Measurements from ENCODE around the gene TSSC4. TPM values are rescaled to one million over a fixed set of nuclear protein-coding genes. Genes with fewer than 3 reads are reported as not detected.

TSSC4 gene
- total RNA-seq, 1 donor from 2014 or later = 31.4 TPM

DNA sequence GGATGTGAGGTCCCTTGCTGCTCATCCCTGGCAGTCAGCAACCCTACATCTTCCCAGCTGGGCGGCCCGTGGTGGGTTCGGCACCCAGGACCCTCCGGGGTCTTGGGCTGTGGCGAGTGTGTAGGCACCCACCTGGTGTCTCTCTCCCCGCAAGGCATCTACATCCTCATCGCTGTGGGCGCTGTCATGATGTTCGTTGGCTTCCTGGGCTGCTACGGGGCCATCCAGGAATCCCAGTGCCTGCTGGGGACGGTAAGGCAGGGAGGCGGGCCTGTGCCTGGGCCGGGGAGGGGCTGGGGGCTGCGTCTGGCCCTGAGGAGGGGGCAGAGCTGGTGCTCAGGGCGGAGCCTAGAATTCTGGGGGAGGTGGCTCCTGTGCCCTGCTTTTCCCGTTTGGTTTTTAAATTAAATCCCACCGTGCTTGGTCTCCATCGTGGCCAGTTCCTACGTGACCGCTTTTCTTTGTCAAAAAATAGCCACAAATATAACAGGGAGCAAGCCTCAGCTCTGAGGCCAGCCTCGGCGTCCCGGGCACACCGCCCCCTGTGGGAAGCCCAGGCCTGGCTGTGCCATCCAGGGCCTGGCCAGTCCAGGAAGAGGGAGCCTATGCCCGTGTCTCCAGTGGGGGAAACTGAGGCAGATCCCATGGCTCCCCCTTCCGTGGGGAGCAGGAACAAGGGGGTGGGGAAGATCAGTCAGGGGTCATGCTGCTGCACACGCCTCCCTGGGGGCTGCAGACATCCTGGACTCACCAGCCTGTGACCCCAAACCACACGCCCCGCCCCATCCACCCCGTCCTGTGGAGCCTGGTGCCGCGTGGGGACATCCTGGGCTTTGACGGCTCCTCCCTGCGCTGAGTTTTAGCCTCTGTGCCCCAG is 6.4 kb upstream of the TSSC4 start:
- intact Hi-C loops (cut with DNase I) = no loop called here

DNA sequence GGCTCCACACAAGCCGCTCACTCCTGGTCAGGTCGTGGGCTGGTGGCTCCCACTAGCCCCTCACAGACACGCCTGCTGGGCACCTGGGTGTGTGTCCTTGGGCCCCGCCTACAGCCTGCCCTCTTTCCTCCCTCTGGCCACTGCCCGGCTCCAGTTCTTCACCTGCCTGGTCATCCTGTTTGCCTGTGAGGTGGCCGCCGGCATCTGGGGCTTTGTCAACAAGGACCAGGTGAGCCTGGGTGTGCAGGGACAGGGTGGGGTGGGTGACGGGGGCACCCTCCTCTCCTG is 5.8 kb upstream of the TSSC4 start:
- intact Hi-C loops (cut with DNase I) = no loop called here
- no peak for ATAC-seq

More for the DNA sequence above, 6.4 kb upstream of the TSSC4 start:
- no peak for ATAC-seq
- no peak for DNase-seq (ENCODE audit: missing footprints)

DNA sequence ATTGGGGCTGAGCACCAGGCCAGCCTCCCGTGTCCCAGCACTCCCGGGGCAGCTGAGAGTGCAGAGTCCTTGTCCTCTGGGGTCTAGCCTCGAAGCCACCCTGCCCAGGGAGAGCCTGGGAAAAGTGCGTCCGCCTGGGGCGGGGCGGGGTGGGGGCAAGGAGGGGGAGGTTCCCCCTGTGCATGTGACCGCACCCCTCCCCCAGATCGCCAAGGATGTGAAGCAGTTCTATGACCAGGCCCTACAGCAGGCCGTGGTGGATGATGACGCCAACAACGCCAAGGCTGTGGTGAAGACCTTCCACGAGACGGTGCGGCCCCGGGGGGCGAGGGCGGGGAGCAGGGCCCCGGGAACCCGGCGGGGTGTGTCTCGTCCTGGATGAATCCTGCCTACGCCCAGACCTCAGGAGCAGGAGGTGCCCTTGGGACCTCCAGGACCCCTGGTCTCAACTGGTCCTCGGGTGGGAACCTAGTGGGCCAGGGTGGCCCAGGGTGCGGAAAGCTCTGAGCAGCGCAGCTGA is 5.3 kb upstream of the TSSC4 start:
- no peak for ATAC-seq
- intact Hi-C loops (cut with DNase I) = no loop called here
- no peak for DNase-seq (ENCODE audit: missing footprints)

More for the DNA sequence above, 5.8 kb upstream of the TSSC4 start:
- no peak for DNase-seq (ENCODE audit: missing footprints)

DNA sequence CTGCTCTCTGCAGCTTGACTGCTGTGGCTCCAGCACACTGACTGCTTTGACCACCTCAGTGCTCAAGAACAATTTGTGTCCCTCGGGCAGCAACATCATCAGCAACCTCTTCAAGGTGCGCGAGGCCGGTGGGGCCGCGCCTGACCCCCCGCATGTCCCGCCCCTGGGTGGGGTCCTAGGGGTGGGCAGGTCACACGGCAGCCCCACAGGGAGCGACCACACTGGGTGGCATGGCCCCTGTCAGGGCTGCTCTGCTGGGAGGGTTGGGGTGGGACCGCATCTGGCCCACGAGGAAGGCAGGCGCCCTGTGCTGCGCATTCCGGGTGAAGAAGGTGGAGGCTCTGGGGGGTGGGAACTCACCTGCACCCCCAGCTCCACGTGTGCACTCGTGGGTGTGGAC is 4.7 kb upstream of the TSSC4 start:
- ATAC-seq (no peak), DNase-seq (ENCODE audit: missing footprints) (no peak)
- intact Hi-C loops (cut with DNase I) = no loop called here

DNA sequence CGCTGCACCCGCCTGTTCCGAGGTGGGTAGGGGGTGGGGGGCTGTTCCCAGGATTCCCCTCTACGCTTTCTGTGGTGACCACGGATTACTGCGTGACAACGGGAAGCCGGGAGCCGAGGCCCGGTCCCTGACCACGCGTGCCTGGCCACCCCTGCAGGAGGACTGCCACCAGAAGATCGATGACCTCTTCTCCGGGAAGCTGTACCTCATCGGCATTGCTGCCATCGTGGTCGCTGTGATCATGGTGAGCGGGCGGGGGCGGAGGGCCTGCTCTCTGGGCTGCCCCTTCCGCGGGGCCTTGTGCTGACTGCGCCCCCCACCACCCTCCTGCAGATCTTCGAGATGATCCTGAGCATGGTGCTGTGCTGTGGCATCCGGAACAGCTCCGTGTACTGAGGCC is 4.1 kb upstream of the TSSC4 start:
- ATAC-seq = no peak
- intact Hi-C loops (cut with DNase I) = no loop called here
- no peak for DNase-seq (ENCODE audit: missing footprints)

DNA sequence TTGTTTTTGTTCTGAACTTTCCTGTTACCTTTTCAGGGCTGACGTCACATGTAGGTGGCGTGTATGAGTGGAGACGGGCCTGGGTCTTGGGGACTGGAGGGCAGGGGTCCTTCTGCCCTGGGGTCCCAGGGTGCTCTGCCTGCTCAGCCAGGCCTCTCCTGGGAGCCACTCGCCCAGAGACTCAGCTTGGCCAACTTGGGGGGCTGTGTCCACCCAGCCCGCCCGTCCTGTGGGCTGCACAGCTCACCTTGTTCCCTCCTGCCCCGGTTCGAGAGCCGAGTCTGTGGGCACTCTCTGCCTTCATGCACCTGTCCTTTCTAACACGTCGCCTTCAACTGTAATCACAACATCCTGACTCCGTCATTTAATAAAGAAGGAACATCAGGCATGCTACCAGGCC is 3.5 kb upstream of the TSSC4 start:
- DNase-seq (ENCODE audit: missing footprints) (no peak), ATAC-seq (no peak)
- intact Hi-C loops (cut with DNase I) = no loop called here

DNA sequence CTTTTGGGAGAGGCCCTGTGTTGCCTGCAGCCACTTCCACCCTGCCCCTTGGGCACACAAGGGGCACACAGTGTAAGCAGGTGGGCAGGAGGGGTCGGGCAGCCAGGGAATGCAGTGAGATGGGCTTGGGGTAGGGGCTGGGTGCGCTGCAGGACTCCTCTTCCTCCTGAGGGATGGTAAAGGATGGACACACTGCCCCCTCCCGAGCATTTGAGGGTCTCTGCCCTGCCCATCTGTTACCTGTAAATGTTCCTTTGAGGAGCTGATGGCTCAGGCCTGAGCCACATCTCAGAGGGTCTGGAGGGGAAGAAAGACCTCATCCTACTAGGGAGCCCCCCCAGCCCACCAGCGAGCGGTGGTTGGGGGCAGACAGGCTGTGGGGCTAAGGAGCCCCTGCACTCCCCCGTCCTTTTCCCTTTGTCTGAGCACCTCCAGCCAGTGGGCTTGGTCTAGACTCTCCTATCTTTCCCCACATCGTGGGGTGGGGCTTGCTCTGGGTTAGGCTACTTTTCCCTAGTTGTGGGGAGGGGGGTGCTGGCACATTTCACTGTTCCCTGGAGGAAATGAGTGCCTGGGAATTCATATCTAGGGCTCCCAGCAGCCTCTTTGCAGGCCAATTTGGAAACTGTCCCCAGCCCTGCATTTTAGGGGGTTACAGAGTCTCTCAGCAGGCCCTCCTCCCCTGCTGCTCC is 1.7 kb upstream of the TSSC4 start:
- no peak for DNase-seq (ENCODE audit: missing footprints)
- no peak for ATAC-seq
- intact Hi-C loops (cut with DNase I) = no loop called here

DNA sequence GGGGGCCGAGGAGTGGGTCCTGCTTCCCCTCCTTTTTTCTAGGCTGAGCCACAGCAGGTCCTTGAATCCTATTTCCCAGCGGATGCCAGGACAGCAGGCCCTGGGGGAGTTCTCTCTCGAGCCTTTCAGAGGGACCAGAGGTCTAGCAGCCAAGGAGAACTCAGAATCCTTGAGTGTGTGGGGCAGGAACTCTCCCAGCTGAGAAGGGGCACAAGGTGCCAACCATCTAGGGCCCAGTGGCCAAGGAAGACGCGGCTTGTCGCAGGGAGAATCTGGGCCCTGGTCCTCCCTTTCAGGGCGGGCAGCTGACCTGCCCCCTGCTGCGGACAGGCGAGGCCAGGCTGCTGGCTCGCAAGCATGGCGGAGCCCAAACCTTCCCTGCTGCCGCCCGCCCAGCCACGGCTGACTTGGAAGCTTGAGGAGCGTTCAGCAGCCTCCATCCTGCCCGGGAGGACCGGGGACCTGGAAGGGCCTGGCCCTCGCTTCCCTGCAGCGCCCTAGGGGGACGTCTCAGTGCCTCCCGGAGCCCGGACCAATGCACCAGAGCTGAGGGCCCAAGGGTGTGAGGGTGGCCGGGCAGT is 972 bp upstream of the TSSC4 start:
- intact Hi-C loops (cut with DNase I) = loop anchor here (1.0 to 5.0 kb wide), 3 partner anchors 21 to 212 kb away; no protein-coding TSS in a partner anchor
- ATAC-seq (peak; percentile 10), DNase-seq (ENCODE audit: missing footprints) (no peak)

DNA sequence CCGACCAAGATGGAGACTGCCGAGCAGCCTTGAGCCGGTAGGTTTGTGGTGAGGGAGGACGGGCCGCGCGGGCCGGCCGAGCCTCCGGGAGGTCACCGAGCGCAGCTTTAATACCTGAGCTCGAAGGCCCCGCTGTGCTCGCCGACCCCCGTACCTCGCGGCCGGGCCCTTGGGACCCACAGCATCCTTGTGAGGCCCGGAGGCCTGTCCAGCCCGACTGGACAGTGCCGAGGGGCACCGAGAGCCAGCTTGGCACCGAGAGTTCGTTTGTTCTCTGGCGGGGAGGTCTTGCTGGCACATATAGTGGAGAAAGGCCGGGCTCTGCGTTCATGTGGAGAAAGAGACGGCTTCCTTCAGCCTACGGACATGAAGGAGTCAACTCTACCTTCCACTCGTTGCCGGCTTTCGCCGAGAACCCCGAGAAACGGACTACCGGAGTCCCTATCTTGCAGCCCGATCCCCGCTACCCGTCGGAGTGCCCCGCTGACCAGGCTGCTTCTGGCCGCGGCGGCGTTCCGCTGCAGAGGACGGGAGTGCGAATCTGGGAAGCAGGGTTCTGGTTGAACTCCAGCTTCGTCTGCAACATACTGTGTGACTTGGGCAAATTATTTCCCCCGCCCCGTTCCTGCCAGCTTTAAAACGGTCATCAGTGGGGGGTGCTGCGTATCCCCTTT is 349 bp downstream of the TSSC4 start:
- ATAC-seq = peak; percentile 9
- no peak for DNase-seq (ENCODE audit: missing footprints)
- intact Hi-C loops (cut with DNase I) = loop anchor here (1.0 to 5.0 kb wide), 3 partner anchors 22 to 214 kb away; no protein-coding TSS in a partner anchor

DNA sequence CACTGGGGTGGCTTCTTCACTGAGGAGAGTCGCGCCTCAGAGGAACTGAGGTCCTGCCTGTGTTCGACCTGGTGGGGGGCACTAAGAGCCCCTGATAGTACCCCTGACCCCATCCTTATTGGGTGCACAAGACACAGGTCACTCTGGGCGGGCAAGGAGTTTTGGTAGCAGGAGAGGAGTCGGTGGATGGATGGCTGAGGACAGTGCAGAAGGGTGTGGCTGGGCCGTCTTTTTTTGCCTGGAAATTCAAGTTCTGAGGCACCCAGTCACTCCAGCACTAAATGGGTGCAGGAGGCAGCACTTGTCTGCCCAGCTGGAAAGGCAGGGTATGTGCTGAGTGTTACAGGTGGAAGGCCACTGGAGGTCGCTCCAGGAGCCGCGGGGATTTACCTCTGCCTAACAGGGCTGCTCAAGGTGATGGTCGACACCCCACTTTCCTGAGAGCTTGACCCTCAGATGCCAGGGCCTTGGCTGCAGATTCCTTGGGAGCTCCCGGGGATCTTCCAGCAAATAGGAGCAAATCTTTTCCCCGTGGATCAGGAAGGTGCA is 960 bp downstream of the TSSC4 start:
- no peak for DNase-seq (ENCODE audit: missing footprints)
- intact Hi-C loops (cut with DNase I) = loop anchor here (2.0 to 5.0 kb wide), 2 partner anchors 23 to 214 kb away; no protein-coding TSS in a partner anchor
- no peak for ATAC-seq

DNA sequence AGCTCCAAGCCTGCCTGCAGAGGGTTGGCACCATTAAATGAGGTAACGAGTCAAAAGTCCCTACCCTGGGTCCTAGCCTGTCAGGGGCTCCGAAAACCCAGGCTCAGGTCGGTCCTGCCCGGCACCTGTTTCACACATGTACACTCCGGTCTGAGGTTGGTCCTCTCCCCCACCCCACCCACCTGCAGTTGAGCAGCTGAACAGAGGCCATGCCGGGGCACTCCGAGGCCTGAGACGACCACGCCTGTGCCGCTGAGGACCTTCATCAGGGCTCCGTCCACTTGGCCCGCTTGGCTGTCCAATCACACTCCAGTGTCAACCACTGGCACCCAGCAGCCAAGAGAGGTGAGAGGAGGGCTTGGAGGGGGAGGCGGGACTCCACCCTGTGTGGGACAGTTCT is 1.6 kb downstream of the TSSC4 start:
- intact Hi-C loops (cut with DNase I) = loop anchor here (5.0 kb wide), 1 partner anchor 215 kb away; no protein-coding TSS in a partner anchor
- DNase-seq (ENCODE audit: missing footprints) = no peak
- no peak for ATAC-seq

DNA sequence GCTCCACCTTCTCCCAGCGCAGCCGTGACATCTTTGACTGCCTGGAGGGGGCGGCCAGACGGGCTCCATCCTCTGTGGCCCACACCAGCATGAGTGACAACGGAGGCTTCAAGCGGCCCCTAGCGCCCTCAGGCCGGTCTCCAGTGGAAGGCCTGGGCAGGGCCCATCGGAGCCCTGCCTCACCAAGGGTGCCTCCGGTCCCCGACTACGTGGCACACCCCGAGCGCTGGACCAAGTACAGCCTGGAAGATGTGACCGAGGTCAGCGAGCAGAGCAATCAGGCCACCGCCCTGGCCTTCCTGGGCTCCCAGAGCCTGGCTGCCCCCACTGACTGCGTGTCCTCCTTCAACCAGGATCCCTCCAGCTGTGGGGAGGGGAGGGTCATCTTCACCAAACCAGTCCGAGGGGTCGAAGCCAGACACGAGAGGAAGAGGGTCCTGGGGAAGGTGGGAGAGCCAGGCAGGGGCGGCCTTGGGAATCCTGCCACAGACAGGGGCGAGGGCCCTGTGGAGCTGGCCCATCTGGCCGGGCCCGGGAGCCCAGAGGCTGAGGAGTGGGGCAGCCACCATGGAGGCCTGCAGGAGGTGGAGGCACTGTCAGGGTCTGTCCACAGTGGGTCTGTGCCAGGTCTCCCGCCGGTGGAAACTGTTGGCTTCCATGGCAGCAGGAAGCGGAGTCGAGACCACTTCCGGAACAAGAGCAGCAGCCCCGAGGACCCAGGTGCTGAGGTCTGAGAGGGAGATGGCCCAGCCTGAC is 2.5 kb downstream of the TSSC4 start:
- DNase-seq (ENCODE audit: missing footprints) (no peak), ATAC-seq (no peak)
- intact Hi-C loops (cut with DNase I) = loop anchor here (5.0 kb wide), 1 partner anchor 216 kb away; no protein-coding TSS in a partner anchor

DNA sequence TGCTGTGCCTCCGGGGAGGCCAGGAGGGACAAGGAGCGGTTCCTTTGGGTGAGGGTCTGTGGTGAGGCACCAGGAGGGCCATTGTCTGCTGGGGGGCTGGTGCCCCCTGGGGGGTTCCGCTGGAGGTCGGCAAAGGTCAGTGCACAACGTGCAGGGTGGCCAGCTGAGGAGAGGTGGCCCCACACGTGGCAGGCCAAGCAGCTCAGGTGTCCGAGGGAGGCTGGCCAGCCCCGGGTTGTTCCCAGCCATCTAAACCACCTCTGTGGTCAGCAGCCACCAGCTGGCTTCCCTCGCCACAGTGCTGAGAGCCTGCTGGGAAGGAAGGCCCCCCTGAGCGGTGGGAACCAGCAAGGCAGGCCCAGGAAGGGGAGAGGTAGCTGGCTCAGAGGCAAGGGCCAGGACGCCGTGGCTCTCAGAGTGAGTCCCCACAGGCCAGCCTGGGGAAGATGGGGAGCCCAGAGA is 4.2 kb downstream of the TSSC4 start:
- ATAC-seq = no peak
- intact Hi-C loops (cut with DNase I) = loop anchor here (5.0 kb wide), 1 partner anchor 217 kb away; no protein-coding TSS in a partner anchor
- no peak for DNase-seq (ENCODE audit: missing footprints)

DNA sequence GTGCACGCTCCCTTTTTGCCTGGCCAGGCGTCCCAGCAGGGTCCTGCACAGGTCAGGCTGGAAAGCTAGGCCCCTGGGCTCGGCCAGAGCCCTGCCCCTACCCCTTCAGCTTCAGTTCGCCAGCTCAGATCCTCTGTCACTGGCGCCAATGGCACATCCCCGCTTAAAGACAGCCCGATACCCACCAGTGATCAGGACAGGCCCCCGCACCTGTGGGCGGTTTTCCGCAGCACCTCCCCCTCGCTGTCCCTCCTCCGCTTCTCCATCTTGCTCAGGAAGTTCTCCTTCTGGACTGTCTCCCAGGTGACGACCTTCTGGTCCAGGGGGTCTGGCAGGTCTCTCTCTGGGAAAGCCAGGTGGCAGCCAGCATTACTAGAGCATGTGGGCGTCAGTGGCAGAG is 5.9 kb downstream of the TSSC4 start:
- intact Hi-C loops (cut with DNase I) = no loop called here
- ATAC-seq (no peak), DNase-seq (ENCODE audit: missing footprints) (no peak)

DNA sequence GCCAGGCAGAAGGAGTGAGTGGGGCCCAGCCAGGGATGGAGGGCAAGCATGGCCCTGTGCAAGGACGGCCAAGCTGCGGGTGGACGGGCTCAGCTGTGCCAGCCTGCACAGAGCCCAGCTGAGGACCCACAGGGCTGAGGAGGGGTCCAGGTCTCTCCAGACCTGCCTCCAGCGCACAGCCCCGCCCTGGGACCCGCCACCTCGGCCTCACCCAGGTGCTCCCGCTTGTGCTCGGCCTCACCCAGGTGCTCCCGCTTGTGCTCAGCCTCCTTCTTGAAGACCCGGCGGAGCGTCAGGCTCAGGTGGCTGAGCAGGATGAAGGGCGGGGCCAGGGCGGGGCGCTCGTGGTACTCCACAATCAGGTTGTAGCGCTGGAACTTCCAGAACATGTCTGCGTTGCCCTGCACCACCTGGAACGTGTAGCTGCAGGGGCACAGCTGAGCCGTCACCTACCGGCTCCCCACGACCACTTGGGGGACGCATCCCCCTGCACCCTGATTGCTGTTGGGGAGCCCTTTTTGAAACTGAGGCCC is 6.4 kb downstream of the TSSC4 start:
- intact Hi-C loops (cut with DNase I) = no loop called here
- ATAC-seq (no peak), DNase-seq (ENCODE audit: missing footprints) (no peak)

DNA sequence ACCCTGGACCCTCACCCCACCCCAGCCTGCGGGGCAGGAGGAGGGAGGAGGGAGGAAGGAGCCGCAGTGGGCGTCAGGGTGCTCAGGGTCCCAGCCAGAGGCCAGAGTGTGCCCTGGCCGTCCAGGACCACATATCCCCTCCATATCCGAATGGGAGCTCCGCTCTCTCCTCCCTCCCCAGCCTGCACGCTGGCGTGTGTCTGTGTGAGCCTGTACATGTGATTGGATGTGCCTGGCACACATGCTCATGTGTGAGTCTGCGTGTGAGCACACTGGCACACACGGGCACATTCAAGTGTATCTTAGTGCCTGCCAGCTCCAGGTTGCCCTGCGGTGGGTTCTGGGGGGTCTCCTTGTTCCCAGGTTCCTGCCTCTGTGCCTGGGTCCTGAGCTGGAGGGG is 8.1 kb downstream of the TSSC4 start:
- ATAC-seq (no peak), DNase-seq (ENCODE audit: missing footprints) (no peak)
- intact Hi-C loops (cut with DNase I) = no loop called here

DNA sequence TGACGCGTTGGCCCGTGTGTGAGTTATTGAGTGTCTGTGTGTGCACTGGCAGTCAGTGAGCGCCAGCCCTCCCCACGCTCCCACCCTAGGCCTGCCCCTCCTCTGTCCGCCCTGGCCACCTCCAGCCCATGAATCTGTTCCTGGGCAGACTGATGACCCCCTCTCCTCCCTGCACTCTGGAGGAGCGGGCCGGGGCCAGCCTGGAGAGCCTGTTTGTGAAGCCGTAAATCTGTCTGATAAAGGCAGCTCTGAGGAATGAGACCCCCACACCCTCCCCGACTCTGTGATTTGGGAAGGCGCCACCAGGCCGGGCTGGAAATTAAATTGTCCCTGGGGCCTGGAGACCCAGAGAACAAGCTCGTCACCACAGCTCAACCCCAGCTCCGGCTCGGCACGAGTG is 8.6 kb downstream of the TSSC4 start:
- intact Hi-C loops (cut with DNase I) = no loop called here
- DNase-seq (ENCODE audit: missing footprints) (no peak), ATAC-seq (no peak)

Measured in Right ventricle myocardium inferior (tissue), 1 donor.